Jurkat, Clone E6-1 (cell line): ENCODE data around the gene MAP1LC3B.

ENCODE experiments used
- DNase-seq: peaks from one replicate; pipeline ENCODE4 v3.0.0-alpha.2; 2011; ENCODE audit warnings: low read depth, low spot score
- H3K4me3 ChIP-seq: 2 replicates; pipeline ENCODE4 v1.5.1; 2011; ENCODE audit warnings: mild to moderate bottlenecking, low read length, control low read depth, moderate library complexity

Gene MAP1LC3B

GRCh38 chr16:87395181-87395842 is 3.2 kb downstream of the MAP1LC3B start:
- no peak for DNase-seq
- no peak overlapping the region for H3K4me3 ChIP-seq

GRCh38 chr16:87404764-87405625 is 12.9 kb downstream of the MAP1LC3B start:
- H3K4me3 ChIP-seq: no peak overlapping the region
- no peak for DNase-seq

- DNase-seq: no peak
- H3K4me3 ChIP-seq: no peak overlapping the region
Measured at GRCh38 chr16:87406495-87407088, 14.5 kb downstream of the MAP1LC3B start.

- no peak overlapping the region for H3K4me3 ChIP-seq
- DNase-seq: no peak
Measured at GRCh38 chr16:87407511-87408112, 15.5 kb downstream of the MAP1LC3B start.

- H3K4me3 ChIP-seq: no peak overlapping the region
- DNase-seq: no peak
Measured at GRCh38 chr16:87409153-87409552, 17.0 kb downstream of the MAP1LC3B start.

- DNase-seq: no peak
- no peak overlapping the region for H3K4me3 ChIP-seq
Measured at GRCh38 chr16:87409781-87410180, 17.6 kb downstream of the MAP1LC3B start.

GRCh38 chr16:87410530-87410929 is 18.4 kb downstream of the MAP1LC3B start:
- no peak for DNase-seq
- H3K4me3 ChIP-seq: no peak overlapping the region

- DNase-seq: no peak
- H3K4me3 ChIP-seq: no peak overlapping the region
Measured at GRCh38 chr16:87410968-87411367, 18.8 kb downstream of the MAP1LC3B start.

GRCh38 chr16:87411375-87412271 is 19.5 kb downstream of the MAP1LC3B start:
- H3K4me3 ChIP-seq: no peak overlapping the region
- DNase-seq: no peak

- no peak overlapping the region for H3K4me3 ChIP-seq
- DNase-seq: no peak
Measured at GRCh38 chr16:87412371-87412995, 20.3 kb downstream of the MAP1LC3B start.

GRCh38 chr16:87412996-87413421 is 20.9 kb downstream of the MAP1LC3B start:
- DNase-seq: no peak
- no peak overlapping the region for H3K4me3 ChIP-seq

GRCh38 chr16:87414251-87414680 is 22.1 kb downstream of the MAP1LC3B start:
- no peak overlapping the region for H3K4me3 ChIP-seq
- DNase-seq: no peak

- no peak overlapping the region for H3K4me3 ChIP-seq
- DNase-seq: no peak
Measured at GRCh38 chr16:87415441-87415840, 23.3 kb downstream of the MAP1LC3B start.

- peak; percentile 33 for DNase-seq
- no peak overlapping the region for H3K4me3 ChIP-seq
Measured at GRCh38 chr16:87416826-87417527, 24.8 kb downstream of the MAP1LC3B start.

GRCh38 chr16:87417528-87417910 is 25.4 kb downstream of the MAP1LC3B start:
- H3K4me3 ChIP-seq: no peak overlapping the region
- no peak for DNase-seq

- no peak for DNase-seq
- H3K4me3 ChIP-seq: no peak overlapping the region
Measured at GRCh38 chr16:87418216-87418615, 26.1 kb downstream of the MAP1LC3B start.

GRCh38 chr16:87418644-87419043 is 26.5 kb downstream of the MAP1LC3B start:
- DNase-seq: no peak
- no peak overlapping the region for H3K4me3 ChIP-seq
